Measurements from ENCODE around the gene LSAMP.

Gene LSAMP

DNA sequence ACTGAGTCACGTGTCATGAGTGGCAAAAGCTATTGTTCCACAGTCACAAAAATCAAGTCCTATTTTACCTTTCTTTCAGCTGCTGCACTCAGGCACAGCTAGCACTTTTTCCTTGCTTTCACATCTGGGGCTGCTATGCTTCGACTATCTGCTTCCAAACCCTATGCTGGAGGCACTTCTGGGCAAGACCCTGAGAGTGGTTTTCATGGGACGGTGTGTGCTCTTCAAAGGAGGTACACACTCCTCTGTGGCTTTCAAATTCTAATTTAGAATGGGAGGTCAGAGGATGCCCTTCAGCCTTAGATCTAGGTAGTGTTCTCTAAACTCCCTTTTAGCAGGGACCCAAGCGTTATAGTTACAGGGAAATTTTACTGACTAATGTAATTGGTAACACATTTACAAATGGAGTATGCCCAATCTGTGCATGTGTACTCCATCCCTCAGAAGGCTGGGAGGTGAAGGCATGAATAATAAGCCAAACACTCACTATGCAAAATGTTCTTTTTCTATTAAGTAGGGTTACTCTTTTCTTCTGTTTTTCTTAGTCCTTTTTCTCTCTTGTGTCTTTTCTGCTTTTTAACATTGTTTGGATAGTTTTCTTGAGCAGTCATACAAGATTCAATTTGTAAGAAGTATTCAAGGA, 188.3 kb downstream of the LSAMP start:
- no peaks in the 10 kb centered on the region for H3K9me3 ChIP-seq (ENCODE audit: control insufficient read depth, low read length)
- no peaks in the 10 kb centered on the region for H3K27me3 ChIP-seq (ENCODE audit: control insufficient read depth, insufficient read depth, low read length, poor library complexity, severe bottlenecking)
- no peak overlapping the region for H3K27ac ChIP-seq (ENCODE audit: insufficient read depth, low read depth, low read length, poor library complexity, severe bottlenecking)
- H3K4me3 ChIP-seq (ENCODE audit: insufficient read depth, low read depth, low read length), result no peak overlapping the region
- 42 to 45% methylated on average over 4 of the region's 4 CpGs for WGBS, 2 experiments
- H3K4me1 ChIP-seq (ENCODE audit: control insufficient read depth, insufficient read depth, low read length), result peaks cover 18% of the 10 kb centered on the region
- H3K36me3 ChIP-seq (ENCODE audit: control insufficient read depth, insufficient read depth, low read length), result no peaks in the 10 kb centered on the region

DNA sequence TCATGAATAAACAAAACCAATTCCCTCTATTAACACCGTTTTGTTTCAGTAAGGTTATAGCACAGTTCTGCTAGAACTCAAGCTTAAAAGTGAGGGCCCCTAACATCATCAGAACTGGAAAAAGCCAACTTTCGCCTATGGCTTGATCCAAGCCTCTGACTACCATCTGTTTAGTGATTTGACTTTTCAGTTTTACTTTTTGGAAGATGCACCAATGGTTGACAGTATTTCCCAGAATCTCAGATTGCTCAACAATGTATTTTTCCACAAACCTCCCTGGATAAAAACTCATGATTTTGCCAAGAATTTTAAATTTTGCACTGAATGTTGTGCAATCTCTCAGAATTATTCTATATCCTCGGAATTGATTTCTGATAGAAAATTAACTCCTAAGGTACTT, 190.7 kb downstream of the LSAMP start:
- no peak overlapping the region for H3K4me3 ChIP-seq (ENCODE audit: insufficient read depth, low read depth, low read length)
- peaks cover 16% of the 10 kb centered on the region for H3K4me1 ChIP-seq (ENCODE audit: control insufficient read depth, insufficient read depth, low read length)
- H3K27ac ChIP-seq (ENCODE audit: insufficient read depth, low read depth, low read length, poor library complexity, severe bottlenecking), result no peak overlapping the region
- no peaks in the 10 kb centered on the region for H3K9me3 ChIP-seq (ENCODE audit: control insufficient read depth, low read length)
- 93 to 98% methylated on average over 2 to 3 of the region's 3 CpGs for WGBS, 2 experiments
- H3K36me3 ChIP-seq (ENCODE audit: control insufficient read depth, insufficient read depth, low read length), result no peaks in the 10 kb centered on the region
- no peaks in the 10 kb centered on the region for H3K27me3 ChIP-seq (ENCODE audit: control insufficient read depth, insufficient read depth, low read length, poor library complexity, severe bottlenecking)

- H3K4me3 ChIP-seq (ENCODE audit: insufficient read depth, low read depth, low read length), result no peak overlapping the region
- no peaks in the 10 kb centered on the region for H3K27me3 ChIP-seq (ENCODE audit: control insufficient read depth, insufficient read depth, low read length, poor library complexity, severe bottlenecking)
- no peaks in the 10 kb centered on the region for H3K9me3 ChIP-seq (ENCODE audit: control insufficient read depth, low read length)
- no peaks in the 10 kb centered on the region for H3K36me3 ChIP-seq (ENCODE audit: control insufficient read depth, insufficient read depth, low read length)
- no peak overlapping the region for H3K27ac ChIP-seq (ENCODE audit: insufficient read depth, low read depth, low read length, poor library complexity, severe bottlenecking)
- WGBS, 2 experiments, result 68 to 73% methylated on average over 4 of the region's 4 CpGs
- peaks cover 15% of the 10 kb centered on the region for H3K4me1 ChIP-seq (ENCODE audit: control insufficient read depth, insufficient read depth, low read length)
These were observed 191.8 kb downstream of the LSAMP start for GRCh38 chr3:116253511-116253910.

DNA sequence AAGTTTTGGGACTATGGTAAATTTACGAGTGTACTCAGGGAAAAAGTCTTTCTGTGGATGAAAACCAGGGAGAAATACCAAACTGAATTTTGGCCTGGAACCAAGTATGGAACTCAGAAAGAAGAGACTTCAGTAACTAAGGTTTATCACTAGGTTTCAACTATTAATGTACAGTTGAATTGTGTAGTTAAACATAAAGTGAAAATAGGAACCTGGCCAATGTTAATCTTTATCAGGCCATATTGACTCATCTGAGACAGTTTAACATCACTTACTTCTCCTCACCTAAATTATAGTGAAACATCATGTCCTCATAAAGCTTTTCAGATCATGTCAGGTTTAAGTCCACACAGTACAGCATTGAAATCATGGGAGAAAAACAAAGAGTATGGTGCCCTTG, 197.7 kb downstream of the LSAMP start:
- Histone ChIP-seq H3K36me3 (ENCODE audit: control insufficient read depth, insufficient read depth, low read length) (no peaks in the 10 kb centered on the region), H3K27ac (ENCODE audit: insufficient read depth, low read depth, low read length, poor library complexity, severe bottlenecking) (no peak overlapping the region), H3K4me1 (ENCODE audit: control insufficient read depth, insufficient read depth, low read length) (peaks cover 15% of the 10 kb centered on the region), H3K4me3 (ENCODE audit: insufficient read depth, low read depth, low read length) (no peak overlapping the region), H3K27me3 (ENCODE audit: control insufficient read depth, insufficient read depth, low read length, poor library complexity, severe bottlenecking) (no peaks in the 10 kb centered on the region), H3K9me3 (ENCODE audit: control insufficient read depth, low read length) (no peaks in the 10 kb centered on the region)
- WGBS, 2 experiments, result 81 to 89% methylated on average over 1 of the region's 1 CpG

GRCh38 chr3:116246406-116246980, 198.8 kb downstream of the LSAMP start:
- no peaks in the 10 kb centered on the region for H3K36me3 ChIP-seq (ENCODE audit: control insufficient read depth, insufficient read depth, low read length)
- H3K27ac ChIP-seq (ENCODE audit: insufficient read depth, low read depth, low read length, poor library complexity, severe bottlenecking), result no peak overlapping the region
- no peaks in the 10 kb centered on the region for H3K27me3 ChIP-seq (ENCODE audit: control insufficient read depth, insufficient read depth, low read length, poor library complexity, severe bottlenecking)
- no peaks in the 10 kb centered on the region for H3K9me3 ChIP-seq (ENCODE audit: control insufficient read depth, low read length)
- H3K4me3 ChIP-seq (ENCODE audit: insufficient read depth, low read depth, low read length), result no peak overlapping the region
- H3K4me1 ChIP-seq (ENCODE audit: control insufficient read depth, insufficient read depth, low read length), result peaks cover 7% of the 10 kb centered on the region
- 94 to 96% methylated on average over 7 of the region's 7 CpGs for WGBS, 2 experiments

GRCh38 chr3:116242825-116243224, 202.5 kb downstream of the LSAMP start:
- Histone ChIP-seq H3K27ac (ENCODE audit: insufficient read depth, low read depth, low read length, poor library complexity, severe bottlenecking) (no peak overlapping the region), H3K4me1 (ENCODE audit: control insufficient read depth, insufficient read depth, low read length) (peaks cover 7% of the 10 kb centered on the region), H3K4me3 (ENCODE audit: insufficient read depth, low read depth, low read length) (no peak overlapping the region), H3K27me3 (ENCODE audit: control insufficient read depth, insufficient read depth, low read length, poor library complexity, severe bottlenecking) (no peaks in the 10 kb centered on the region), H3K9me3 (ENCODE audit: control insufficient read depth, low read length) (no peaks in the 10 kb centered on the region), H3K36me3 (ENCODE audit: control insufficient read depth, insufficient read depth, low read length) (no peaks in the 10 kb centered on the region)
- WGBS, 2 experiments, result 75 to 81% methylated on average over 2 of the region's 2 CpGs

GRCh38 chr3:116241677-116242076, 203.6 kb downstream of the LSAMP start:
- Histone ChIP-seq H3K4me1 (ENCODE audit: control insufficient read depth, insufficient read depth, low read length) (peaks cover 7% of the 10 kb centered on the region), H3K27ac (ENCODE audit: insufficient read depth, low read depth, low read length, poor library complexity, severe bottlenecking) (no peak overlapping the region), H3K9me3 (ENCODE audit: control insufficient read depth, low read length) (no peaks in the 10 kb centered on the region), H3K4me3 (ENCODE audit: insufficient read depth, low read depth, low read length) (no peak overlapping the region), H3K36me3 (ENCODE audit: control insufficient read depth, insufficient read depth, low read length) (no peaks in the 10 kb centered on the region), H3K27me3 (ENCODE audit: control insufficient read depth, insufficient read depth, low read length, poor library complexity, severe bottlenecking) (no peaks in the 10 kb centered on the region)
- 92 to 99% methylated on average over 3 of the region's 3 CpGs for WGBS, 2 experiments

- H3K9me3 ChIP-seq (ENCODE audit: control insufficient read depth, low read length), result no peaks in the 10 kb centered on the region
- 0% methylated on average over 1 of the region's 1 CpG; no CpG with 5 or more reads in 1 of the 2 experiments for WGBS, 2 experiments
- no peak overlapping the region for H3K27ac ChIP-seq (ENCODE audit: insufficient read depth, low read depth, low read length, poor library complexity, severe bottlenecking)
- no peaks in the 10 kb centered on the region for H3K36me3 ChIP-seq (ENCODE audit: control insufficient read depth, insufficient read depth, low read length)
- no peaks in the 10 kb centered on the region for H3K27me3 ChIP-seq (ENCODE audit: control insufficient read depth, insufficient read depth, low read length, poor library complexity, severe bottlenecking)
- H3K4me1 ChIP-seq (ENCODE audit: control insufficient read depth, insufficient read depth, low read length), result peaks cover 7% of the 10 kb centered on the region
- no peak overlapping the region for H3K4me3 ChIP-seq (ENCODE audit: insufficient read depth, low read depth, low read length)
These were observed 205.0 kb downstream of the LSAMP start for GRCh38 chr3:116240261-116240660.

GRCh38 chr3:116238846-116239565, 206.3 kb downstream of the LSAMP start:
- Histone ChIP-seq H3K4me3 (ENCODE audit: insufficient read depth, low read depth, low read length) (no peak overlapping the region), H3K4me1 (ENCODE audit: control insufficient read depth, insufficient read depth, low read length) (peaks cover 7% of the 10 kb centered on the region), H3K9me3 (ENCODE audit: control insufficient read depth, low read length) (no peaks in the 10 kb centered on the region), H3K36me3 (ENCODE audit: control insufficient read depth, insufficient read depth, low read length) (no peaks in the 10 kb centered on the region), H3K27ac (ENCODE audit: insufficient read depth, low read depth, low read length, poor library complexity, severe bottlenecking) (no peak overlapping the region), H3K27me3 (ENCODE audit: control insufficient read depth, insufficient read depth, low read length, poor library complexity, severe bottlenecking) (no peaks in the 10 kb centered on the region)
- 44 to 45% methylated on average over 2 of the region's 2 CpGs for WGBS, 2 experiments

DNA sequence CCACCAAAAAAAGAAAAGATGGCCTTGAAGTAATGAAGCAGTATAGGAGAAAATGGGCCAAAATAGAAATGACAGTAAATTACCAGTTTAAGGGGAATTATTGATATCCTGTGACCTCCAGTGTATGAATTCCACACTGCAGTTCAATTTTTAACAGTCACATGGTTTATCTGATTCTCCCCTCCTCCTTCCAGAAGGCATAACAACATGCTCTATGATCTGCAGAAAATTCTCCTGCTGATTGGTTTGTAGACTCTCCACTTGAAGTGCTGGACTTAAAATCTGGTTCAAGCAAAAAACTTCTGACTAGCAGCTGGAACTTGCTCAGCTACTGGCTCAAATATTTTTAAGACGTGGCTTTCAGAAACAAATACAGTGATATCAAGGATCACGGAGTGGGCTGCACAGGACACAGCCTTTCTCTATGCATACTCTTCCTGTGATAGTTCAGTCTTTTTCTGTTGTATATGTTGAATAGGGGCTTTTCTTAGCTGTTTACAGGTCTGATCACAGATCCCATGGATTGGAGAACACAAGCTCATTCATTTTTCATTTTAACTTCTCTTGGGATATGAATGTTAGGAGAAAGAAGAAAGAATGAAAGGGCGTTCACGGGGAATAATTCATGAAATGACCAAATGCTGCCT, 211.5 kb downstream of the LSAMP start:
- WGBS, 2 experiments, result 67 to 72% methylated on average over 4 of the region's 4 CpGs
- Histone ChIP-seq H3K36me3 (ENCODE audit: control insufficient read depth, insufficient read depth, low read length) (no peaks in the 10 kb centered on the region), H3K9me3 (ENCODE audit: control insufficient read depth, low read length) (no peaks in the 10 kb centered on the region), H3K27me3 (ENCODE audit: control insufficient read depth, insufficient read depth, low read length, poor library complexity, severe bottlenecking) (no peaks in the 10 kb centered on the region), H3K4me3 (ENCODE audit: insufficient read depth, low read depth, low read length) (no peak overlapping the region), H3K4me1 (ENCODE audit: control insufficient read depth, insufficient read depth, low read length) (no peaks in the 10 kb centered on the region), H3K27ac (ENCODE audit: insufficient read depth, low read depth, low read length, poor library complexity, severe bottlenecking) (no peak overlapping the region)
